Activated naive CD4-positive, alpha-beta T cell treated with anti-CD3 and anti-CD28 coated beads, Interleukin-2, amount 10 ng/mL, durations not matched to agents 7 days and 5 days (primary cell): Measurements from ENCODE around the gene AK3.

ENCODE experiments used
- CTCF ChIA-PET: fragments of 350-600 bp; sonication (Branson Sonifier 250); formaldehyde crosslinking; loops from one replicate; lab custom pipeline; 2021; ENCODE audit warnings: antibody characterized with exemption; lab: Charles Lee
- DNase-seq: peaks from one replicate; pipeline ENCODE4 v3.0.0-alpha.2; 2020
- H3K27ac Mint-ChIP-seq: one replicate; pipeline ENCODE4 v1.8.0; 2021; ENCODE audit warnings: mild to moderate bottlenecking, moderate library complexity, mixed read lengths
- H3K27me3 Mint-ChIP-seq: one replicate; pipeline ENCODE4 v1.8.0; 2021; ENCODE audit warnings: mild to moderate bottlenecking, mixed read lengths
- H3K36me3 Mint-ChIP-seq: one replicate; pipeline ENCODE4 v1.8.0; 2021; ENCODE audit warnings: mixed read lengths
- H3K4me1 Mint-ChIP-seq: one replicate; pipeline ENCODE4 v1.8.0; 2021; ENCODE audit warnings: mixed read lengths
- H3K4me3 Mint-ChIP-seq: one replicate; pipeline ENCODE4 v1.8.0; 2021; ENCODE audit warnings: mild to moderate bottlenecking, moderate library complexity, mixed read lengths
- H3K9me3 Mint-ChIP-seq: one replicate; pipeline ENCODE4 v1.8.0; 2021; ENCODE audit warnings: mixed read lengths

Gene AK3

GRCh38 chr9:4679268-4680172 lies 61.5 kb downstream of the AK3 start, which contains the start of gene CDC37L1:
Gene CDC37L1 (plus strand): TSS chr9:4679569. CDS start chr9:4679768, 199 bp downstream.
- no peak within 1 kb of the TSS for H3K27ac Mint-ChIP-seq
- no peak within 1 kb of the TSS for H3K4me3 Mint-ChIP-seq
- peaks cover 3% of the 10 kb centered on the region for H3K27me3 Mint-ChIP-seq
- peaks cover 3% of the 10 kb centered on the region for H3K4me1 Mint-ChIP-seq
- no peaks in the 10 kb centered on the region for H3K9me3 Mint-ChIP-seq
- peak; percentile 99 for DNase-seq
- CTCF ChIA-PET: interaction anchor here (0.7 kb wide), 1 partner anchor 14 kb away, joined by 3 read pairs; no protein-coding TSS in a partner anchor
- H3K36me3 Mint-ChIP-seq: peaks cover 9% of the 10 kb centered on the region

DNA sequence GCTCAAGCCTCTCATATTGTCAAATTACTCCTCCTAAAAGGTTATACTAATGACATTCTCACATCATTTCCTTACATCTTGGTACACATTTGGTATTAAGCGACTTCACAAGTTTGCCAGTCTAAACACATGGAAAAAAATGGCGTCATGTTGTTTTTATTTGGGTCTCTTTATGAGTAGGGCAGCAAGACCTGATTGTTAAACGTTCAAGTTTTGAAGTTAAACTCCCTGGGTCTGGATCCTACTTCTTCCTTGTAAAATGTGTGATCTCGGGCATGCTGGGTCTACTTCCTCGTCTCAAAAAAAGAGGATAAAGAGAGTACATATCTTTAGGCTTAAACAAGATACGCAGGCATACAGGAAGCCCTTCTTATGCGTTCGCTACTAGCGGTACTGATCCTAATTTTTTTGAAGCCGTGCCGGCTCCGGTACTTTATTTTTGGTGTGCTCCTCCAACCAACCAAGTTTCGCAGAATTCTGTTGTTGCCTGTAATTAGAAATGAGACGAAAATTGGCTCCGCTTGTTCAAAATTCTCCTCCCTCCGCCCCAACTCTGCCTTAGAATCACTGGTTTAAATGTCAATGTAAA lies 62.2 kb downstream of the AK3 start:
- no peak for DNase-seq
- CTCF ChIA-PET: no interaction called here
- no peak overlapping the region for H3K27ac Mint-ChIP-seq
- peaks cover 3% of the 10 kb centered on the region for H3K27me3 Mint-ChIP-seq
- no peaks in the 10 kb centered on the region for H3K9me3 Mint-ChIP-seq
- no peak overlapping the region for H3K4me3 Mint-ChIP-seq
- peaks cover 3% of the 10 kb centered on the region for H3K4me1 Mint-ChIP-seq
- H3K36me3 Mint-ChIP-seq: peaks cover 9% of the 10 kb centered on the region

GRCh38 chr9:4677392-4677791 lies 63.6 kb downstream of the AK3 start:
- H3K36me3 Mint-ChIP-seq: peaks cover 2% of the 10 kb centered on the region
- no peak overlapping the region for H3K27ac Mint-ChIP-seq
- CTCF ChIA-PET: interaction anchor here (1.3 kb wide), 1 partner anchor 25 kb away, joined by 3 read pairs; no protein-coding TSS in a partner anchor
- H3K27me3 Mint-ChIP-seq: peaks cover 3% of the 10 kb centered on the region
- DNase-seq: no peak
- H3K9me3 Mint-ChIP-seq: no peaks in the 10 kb centered on the region
- H3K4me3 Mint-ChIP-seq: no peak overlapping the region
- H3K4me1 Mint-ChIP-seq: no peaks in the 10 kb centered on the region

- DNase-seq: no peak
- H3K9me3 Mint-ChIP-seq: no peaks in the 10 kb centered on the region
Observed at GRCh38 chr9:4674783-4675182, 66.2 kb downstream of the AK3 start.

DNA sequence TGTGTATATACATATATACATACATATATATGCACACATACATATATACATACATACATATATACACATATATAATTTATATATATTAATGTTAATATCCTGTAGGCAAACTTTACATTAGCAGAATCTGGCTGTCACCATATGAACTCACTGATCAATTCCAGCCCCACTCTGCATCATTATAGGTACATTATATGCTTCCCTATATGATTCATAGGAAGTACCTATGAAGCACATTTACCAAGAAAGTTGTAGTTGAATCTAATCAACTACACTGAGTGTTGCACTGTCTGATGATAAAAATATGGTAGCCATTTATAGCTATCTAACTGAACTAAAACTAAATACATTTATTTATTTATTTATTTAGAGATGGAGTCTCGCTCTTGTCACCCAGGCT lies 69.3 kb downstream of the AK3 start:
- CTCF ChIA-PET: no interaction called here
- no peak for DNase-seq
- H3K4me3 Mint-ChIP-seq: no peak overlapping the region

More at GRCh38 chr9:4674783-4675182, 66.2 kb downstream of the AK3 start:
- peaks cover 2% of the 10 kb centered on the region for H3K36me3 Mint-ChIP-seq
- H3K4me1 Mint-ChIP-seq: peaks cover 15% of the 10 kb centered on the region
- peaks cover 3% of the 10 kb centered on the region for H3K27me3 Mint-ChIP-seq
- no peak overlapping the region for H3K4me3 Mint-ChIP-seq
- no peak overlapping the region for H3K27ac Mint-ChIP-seq
- CTCF ChIA-PET: interaction anchor here (1.2 kb wide), 1 partner anchor 65 kb away, joined by 3 read pairs; no protein-coding TSS in a partner anchor

DNA sequence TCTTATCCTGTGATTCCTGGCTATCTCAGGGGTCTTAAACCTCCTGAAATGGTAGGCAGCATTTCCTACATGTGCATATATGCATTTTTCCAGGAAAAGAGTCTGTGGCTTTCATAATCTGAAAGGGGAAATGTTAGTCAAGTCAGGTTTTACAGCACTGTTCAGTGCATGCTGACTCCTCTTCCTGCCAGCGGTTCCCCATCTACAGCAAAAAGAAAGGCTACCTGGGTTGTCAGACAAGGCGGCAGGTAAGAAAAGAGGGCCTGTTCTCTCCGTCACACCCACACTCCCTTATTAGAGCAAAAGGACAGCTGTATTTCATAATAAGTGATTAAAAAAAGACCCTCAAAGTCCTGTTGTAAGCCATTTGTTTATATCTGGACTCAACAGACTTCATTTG lies 70.4 kb downstream of the AK3 start:
- Mint-ChIP-seq H3K4me1 (peaks cover 45% of the 10 kb centered on the region), H3K9me3 (no peaks in the 10 kb centered on the region), H3K27ac (peak overlapping the region; percentile 67), H3K36me3 (no peaks in the 10 kb centered on the region), H3K4me3 (no peak overlapping the region), H3K27me3 (peaks cover 8% of the 10 kb centered on the region)
- CTCF ChIA-PET: no interaction called here
- DNase-seq: no peak

More for the DNA sequence above, 69.3 kb downstream of the AK3 start:
- no peak overlapping the region for H3K27ac Mint-ChIP-seq
- peaks cover 3% of the 10 kb centered on the region for H3K27me3 Mint-ChIP-seq
- peaks cover 2% of the 10 kb centered on the region for H3K36me3 Mint-ChIP-seq
- H3K4me1 Mint-ChIP-seq: peaks cover 33% of the 10 kb centered on the region
- H3K9me3 Mint-ChIP-seq: no peaks in the 10 kb centered on the region

GRCh38 chr9:4669890-4670289 lies 71.1 kb downstream of the AK3 start:
- Mint-ChIP-seq H3K27ac (no peak overlapping the region), H3K27me3 (peaks cover 8% of the 10 kb centered on the region), H3K36me3 (no peaks in the 10 kb centered on the region), H3K4me3 (no peak overlapping the region), H3K9me3 (no peaks in the 10 kb centered on the region), H3K4me1 (peaks cover 52% of the 10 kb centered on the region)
- CTCF ChIA-PET: no interaction called here
- DNase-seq: no peak

DNA sequence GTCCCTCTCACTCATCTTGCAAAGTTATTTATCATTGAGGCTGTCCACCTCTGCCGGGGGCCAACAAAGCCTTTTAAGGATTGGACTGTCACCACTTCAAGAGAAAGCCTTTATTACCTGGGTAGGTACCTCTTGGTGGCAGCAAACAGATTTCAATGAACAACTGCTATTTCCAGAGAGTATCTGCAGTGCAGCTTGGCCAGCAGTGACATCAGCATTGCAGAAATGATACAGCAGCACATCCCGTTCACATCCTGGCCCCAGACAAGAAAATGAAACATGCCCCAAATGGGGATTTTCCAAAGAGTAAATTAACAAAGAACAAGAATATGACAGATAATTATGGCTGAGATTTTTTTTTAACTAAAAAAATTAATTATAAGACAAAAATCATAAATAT lies 72.4 kb downstream of the AK3 start:
- CTCF ChIA-PET: no interaction called here
- Mint-ChIP-seq H3K27me3 (peaks cover 8% of the 10 kb centered on the region), H3K9me3 (no peaks in the 10 kb centered on the region), H3K4me3 (no peak overlapping the region), H3K4me1 (peaks cover 64% of the 10 kb centered on the region), H3K36me3 (peaks cover 6% of the 10 kb centered on the region), H3K27ac (no peak overlapping the region)
- DNase-seq: no peak

GRCh38 chr9:4667681-4668080 lies 73.3 kb downstream of the AK3 start:
- peaks cover 13% of the 10 kb centered on the region for H3K27me3 Mint-ChIP-seq
- DNase-seq: peak; percentile 46
- no peak overlapping the region for H3K27ac Mint-ChIP-seq
- CTCF ChIA-PET: no interaction called here
- no peaks in the 10 kb centered on the region for H3K9me3 Mint-ChIP-seq
- no peak overlapping the region for H3K4me3 Mint-ChIP-seq
- peaks cover 73% of the 10 kb centered on the region for H3K4me1 Mint-ChIP-seq
- peaks cover 8% of the 10 kb centered on the region for H3K36me3 Mint-ChIP-seq

GRCh38 chr9:4666042-4666699 lies 74.8 kb downstream of the AK3 start, which contains the start of gene SPATA6L:
Gene SPATA6L (minus strand): TSS chr9:4666480. CDS start chr9:4666250, 230 bp downstream.
- peak; percentile 51 for DNase-seq
- no peak within 1 kb of the TSS for H3K27ac Mint-ChIP-seq
- peaks cover 85% of the 10 kb centered on the region for H3K4me1 Mint-ChIP-seq
- H3K36me3 Mint-ChIP-seq: peaks cover 8% of the 10 kb centered on the region
- H3K4me3 Mint-ChIP-seq: peak within 1 kb of the TSS; percentile 64
- H3K9me3 Mint-ChIP-seq: no peaks in the 10 kb centered on the region
- H3K27me3 Mint-ChIP-seq: peaks cover 14% of the 10 kb centered on the region
- CTCF ChIA-PET: interaction anchor here (0.6 kb wide), 1 partner anchor 34 kb away, joined by 3 read pairs; no protein-coding TSS in a partner anchor

DNA sequence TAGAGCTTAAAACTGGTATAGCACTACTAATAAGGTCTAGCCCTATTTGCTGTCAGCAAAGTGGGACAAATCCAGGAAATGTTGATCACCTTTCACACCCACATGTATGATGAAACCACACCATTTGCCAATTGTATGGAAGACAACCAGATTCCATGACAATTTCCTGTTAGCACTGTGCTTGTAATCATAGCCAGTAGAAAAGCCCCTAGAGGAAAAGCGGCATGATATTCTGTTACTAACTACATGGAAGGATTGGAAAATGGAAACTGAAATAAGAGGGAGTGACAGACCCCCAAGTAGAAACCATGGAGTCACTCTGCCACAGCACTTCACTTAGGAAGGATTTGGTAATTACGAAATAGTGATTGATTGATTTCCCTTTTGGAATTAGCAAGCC lies 75.6 kb downstream of the AK3 start:
- no peaks in the 10 kb centered on the region for H3K9me3 Mint-ChIP-seq
- CTCF ChIA-PET: interaction anchor here (1.1 kb wide), 1 partner anchor 14 kb away, joined by 3 read pairs; the partner anchor contains the start of gene CDC37L1
- H3K4me3 Mint-ChIP-seq: peak overlapping the region; percentile 6
- no peak overlapping the region for H3K27ac Mint-ChIP-seq
- peaks cover 14% of the 10 kb centered on the region for H3K27me3 Mint-ChIP-seq
- H3K4me1 Mint-ChIP-seq: peaks cover 80% of the 10 kb centered on the region
- H3K36me3 Mint-ChIP-seq: peaks cover 8% of the 10 kb centered on the region
- DNase-seq: no peak

GRCh38 chr9:4663956-4664355 lies 77.0 kb downstream of the AK3 start:
- Mint-ChIP-seq H3K27ac (no peak overlapping the region), H3K4me1 (peaks cover 77% of the 10 kb centered on the region), H3K36me3 (peaks cover 8% of the 10 kb centered on the region), H3K27me3 (peaks cover 21% of the 10 kb centered on the region), H3K4me3 (peak overlapping the region; percentile 84), H3K9me3 (no peaks in the 10 kb centered on the region)
- CTCF ChIA-PET: no interaction called here
- no peak for DNase-seq

- Mint-ChIP-seq H3K9me3 (no peaks in the 10 kb centered on the region), H3K36me3 (peaks cover 8% of the 10 kb centered on the region), H3K4me1 (peaks cover 71% of the 10 kb centered on the region), H3K27ac (peak overlapping the region; percentile 35), H3K4me3 (peak overlapping the region; percentile 84), H3K27me3 (peaks cover 24% of the 10 kb centered on the region)
- CTCF ChIA-PET: interaction anchor here (0.6 to 1.4 kb wide), 3 partner anchors 9 to 178 kb away, joined by 3 to 8 read pairs (median 5); no protein-coding TSS in a partner anchor
- no peak for DNase-seq
Observed at GRCh38 chr9:4662989-4663792, 77.8 kb downstream of the AK3 start.
